Lung (tissue), 12 donors: ENCODE results near the gene DPH7. TPM values are rescaled to one million over a fixed set of nuclear protein-coding genes. Genes with fewer than 3 reads are reported as not detected.

ENCODE experiments used
- ATAC-seq: fragments of 200-7000 bp; cut with Tn5 transposase; one replicate; pipeline ENCODE4 v1.9.1; 2020; ENCODE audit warnings: moderate number of reproducible peaks; ENCODE audit not compliant: insufficient read depth, low FRiP score
- DNase-seq, 3 donors: peaks; one replicate each; pipeline ENCODE4 v3.0.0-alpha.2; 2013 to 2017
- H3K27ac ChIP-seq, 2 donors: one replicate each; pipeline ENCODE4 v1.5.1; 2013; ENCODE audit warnings: mild to moderate bottlenecking in 2 of 2, moderate library complexity in 2 of 2, control low read depth in 1 of 2, inconsistent platforms in 1 of 2, low read depth in 1 of 2, low read length in 1 of 2
- H3K27me3 ChIP-seq, 3 donors: one replicate each; pipeline ENCODE4 v1.5.1; 2013; ENCODE audit warnings: low read length in 2 of 3; ENCODE audit not compliant: control insufficient read depth in 3 of 3, insufficient read depth in 3 of 3
- H3K36me3 ChIP-seq, 4 donors: one replicate each; pipeline ENCODE4 v1.5.1; 2013; ENCODE audit warnings: low read length in 4 of 4, mild to moderate bottlenecking in 1 of 4, moderate library complexity in 1 of 4; ENCODE audit not compliant: control insufficient read depth in 4 of 4, insufficient read depth in 4 of 4
- H3K4me1 ChIP-seq, 5 donors: one replicate each; pipeline ENCODE4 v1.5.1; 2013; ENCODE audit warnings: low read length in 5 of 5, mild to moderate bottlenecking in 2 of 5, moderate library complexity in 1 of 5; ENCODE audit not compliant: control insufficient read depth in 5 of 5, insufficient read depth in 5 of 5
- H3K4me3 ChIP-seq: one replicate; pipeline ENCODE4 v1.5.1; 2013; ENCODE audit warnings: mild to moderate bottlenecking, control low read depth, moderate library complexity
- H3K9ac ChIP-seq, 2 donors: one replicate each; pipeline ENCODE4 v1.5.1; 2013; ENCODE audit warnings: low read length in 2 of 2, control low read depth in 1 of 2; ENCODE audit not compliant: insufficient read depth in 1 of 2
- H3K9me3 ChIP-seq, 4 donors: one replicate each; pipeline ENCODE4 v1.5.1; 2013; ENCODE audit warnings: low read length in 3 of 4, mild to moderate bottlenecking in 1 of 4, moderate library complexity in 1 of 4; ENCODE audit not compliant: control insufficient read depth in 4 of 4, insufficient read depth in 3 of 4
- CTCF ChIP-seq: IDR thresholded peaks from 2 replicates; pipeline ENCODE4 v1.5.1; 2012; ENCODE audit warnings: mild to moderate bottlenecking; ENCODE audit errors: control extremely low read depth, extremely low read depth
- WGBS, 2 donors: extraction: QIAGEN DNeasy Blood & Tissue Kit; methylation state at CpG; one replicate each; pipeline ENCODE4 v1.1.7; 2013; 5-methylcytosine and 5-hydroxymethylcytosine counted together
- polyA plus RNA-seq, 2 donors: library from polyadenylated mRNA; stranded (reverse); fragments of 200-250 nt; gene quantifications; one replicate each; pipeline ENCODE4 v1.2.1, GENCODE V29; 2013
- total RNA-seq, 2 donors: library from RNA; depleted of rRNA in 1 of 2; stranded (reverse); fragments of >200 nt in 1 of 2; gene quantifications; one replicate each; pipeline ENCODE4 v1.2.1, GENCODE V29; 2014 to 2021
- donor health status: control.
- donor health status: control.
- donor health status: Bipolar disorder and iron deficiency.
- donor health status: healthy.
- donor health status: DM: yes; HTN: yes; CAD: no.

The DPH7 gene
- total and polyA plus RNA-seq, 4 donors = 23.6 to 36.5 (median 30.3) TPM

GRCh38 chr9:137592767-137593166, 14.0 kb upstream of the DPH7 start:
- Histone ChIP-seq H3K9me3 (no peaks in the 10 kb centered on the region), H3K27ac (peak overlapping the region in 1 of 2 donors; percentile 29), H3K27me3 (no peaks in the 10 kb centered on the region), H3K4me1 (peaks cover 0 to 19% (median 3%) of the 10 kb centered on the region in 5 donors), H3K36me3 (peaks cover 0 to 6% (median 2%) of the 10 kb centered on the region in 4 donors), H3K4me3 (no peak overlapping the region), H3K9ac (peak overlapping the region in 1 of 2 donors; percentile 23)
- DNase-seq (peak in 1 of 3 donors; percentile 43), ATAC-seq (no peak)
- no peak for TF ChIP-seq CTCF
- 44 to 53% methylated on average over 7 of the region's 7 CpGs for WGBS, 2 donors

- Histone ChIP-seq H3K27me3 (no peaks in the 10 kb centered on the region), H3K36me3 (peaks cover 0 to 18% (median 12%) of the 10 kb centered on the region in 4 donors), H3K4me1 (peaks cover 0 to 19% (median 3%) of the 10 kb centered on the region in 5 donors), H3K9me3 (no peaks in the 10 kb centered on the region), H3K9ac (peak within 1 kb of the TSS; percentile 46 to 65), H3K4me3 (peak within 1 kb of the TSS; percentile 69), H3K27ac (peak within 1 kb of the TSS; percentile 43 to 61)
- ATAC-seq = peak; percentile 99
- peak; percentile 92 to 95 (median 92) for DNase-seq
- WGBS, 2 donors = 0 to 1% methylated on average over 55 to 113 of the region's 113 CpGs
- no peak for TF ChIP-seq CTCF
These were observed 12.0 kb upstream of the DPH7 start, which contains the start of gene ZMYND19 for GRCh38 chr9:137590469-137591383. Gene ZMYND19 (minus strand): TSS chr9:137590512. CDS start chr9:137590263, 249 bp downstream.

- H3K9ac ChIP-seq = no peak overlapping the region
- H3K9me3 ChIP-seq = no peaks in the 10 kb centered on the region
- H3K4me3 ChIP-seq = peak overlapping the region; percentile 69
- WGBS, 2 donors = 0 to 1% methylated on average over 29 to 61 of the region's 61 CpGs
- H3K27me3 ChIP-seq = no peaks in the 10 kb centered on the region
- no peak for DNase-seq
- H3K4me1 ChIP-seq = peaks cover 0 to 19% (median 3%) of the 10 kb centered on the region in 5 donors
- peaks cover 0 to 22% (median 13%) of the 10 kb centered on the region in 4 donors for H3K36me3 ChIP-seq
- ATAC-seq = no peak
- no peak for TF ChIP-seq CTCF
- H3K27ac ChIP-seq = peak overlapping the region in 1 of 2 donors; percentile 43
These were observed 11.4 kb upstream of the DPH7 start for GRCh38 chr9:137590123-137590468.
